Gastrocnemius medialis (tissue), 4 donors: ENCODE results near the gene SLAMF9.

Source experiments
- POLR2A ChIP-seq, 2 donors: fragments of 450-650 bp; IDR thresholded peaks; one replicate each; pipeline ENCODE4 v1.6.1; 2017; ENCODE audit warnings: antibody characterized with exemption in 2 of 2, mild to moderate bottlenecking in 2 of 2, moderate library complexity in 2 of 2
- TF ChIP-seq, protein P1 (sequence below), 5 experiments: fragments of 450-650 bp in 3 of 5; fragments of 200-600 bp in 2 of 5; sonication (generic) in 2 of 5; IDR thresholded peaks in 4 of 5; conservative IDR thresholded peaks in 1 of 5; 1 replicate in 4 of 5; 2 replicates in 1 of 5; pipeline ENCODE4 v1.5.1; 2016 to 2019; ENCODE audit warnings: antibody characterized with exemption in 5 of 5, mild to moderate bottlenecking in 3 of 5, moderate library complexity in 3 of 5

DNA sequence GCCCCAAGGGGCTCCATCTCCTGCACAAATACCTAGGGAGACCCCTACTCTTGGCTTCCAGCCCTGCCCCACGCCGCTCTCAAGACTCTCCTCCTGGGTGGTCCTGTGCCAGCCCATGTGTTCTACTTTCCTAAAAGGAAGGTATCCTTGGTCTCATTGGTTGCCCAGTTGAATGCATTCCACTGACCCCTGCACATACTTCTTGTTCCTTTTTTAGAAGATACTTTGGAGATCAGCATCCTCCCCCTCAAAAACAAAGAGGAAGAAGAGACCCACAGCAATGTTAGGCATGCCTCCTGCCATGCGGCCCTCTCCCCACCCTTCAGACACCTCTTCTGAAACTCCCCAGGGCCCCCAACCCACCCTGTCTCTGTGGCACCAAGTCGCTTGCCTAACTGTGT lies 4.1 kb downstream of the SLAMF9 start:
- no peak for TF ChIP-seq POLR2A (IDR thresholded peaks at IDR 0.05)
- TF ChIP-seq, protein P1, sequence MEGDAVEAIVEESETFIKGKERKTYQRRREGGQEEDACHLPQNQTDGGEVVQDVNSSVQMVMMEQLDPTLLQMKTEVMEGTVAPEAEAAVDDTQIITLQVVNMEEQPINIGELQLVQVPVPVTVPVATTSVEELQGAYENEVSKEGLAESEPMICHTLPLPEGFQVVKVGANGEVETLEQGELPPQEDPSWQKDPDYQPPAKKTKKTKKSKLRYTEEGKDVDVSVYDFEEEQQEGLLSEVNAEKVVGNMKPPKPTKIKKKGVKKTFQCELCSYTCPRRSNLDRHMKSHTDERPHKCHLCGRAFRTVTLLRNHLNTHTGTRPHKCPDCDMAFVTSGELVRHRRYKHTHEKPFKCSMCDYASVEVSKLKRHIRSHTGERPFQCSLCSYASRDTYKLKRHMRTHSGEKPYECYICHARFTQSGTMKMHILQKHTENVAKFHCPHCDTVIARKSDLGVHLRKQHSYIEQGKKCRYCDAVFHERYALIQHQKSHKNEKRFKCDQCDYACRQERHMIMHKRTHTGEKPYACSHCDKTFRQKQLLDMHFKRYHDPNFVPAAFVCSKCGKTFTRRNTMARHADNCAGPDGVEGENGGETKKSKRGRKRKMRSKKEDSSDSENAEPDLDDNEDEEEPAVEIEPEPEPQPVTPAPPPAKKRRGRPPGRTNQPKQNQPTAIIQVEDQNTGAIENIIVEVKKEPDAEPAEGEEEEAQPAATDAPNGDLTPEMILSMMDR (IDR thresholded peaks at IDR 0.05 in 4 of 5, conservative IDR thresholded peaks at IDR 0.05 in 1 of 5) = no peak
